Measurements from ENCODE around the gene PLPP2.

The PLPP2 gene

DNA sequence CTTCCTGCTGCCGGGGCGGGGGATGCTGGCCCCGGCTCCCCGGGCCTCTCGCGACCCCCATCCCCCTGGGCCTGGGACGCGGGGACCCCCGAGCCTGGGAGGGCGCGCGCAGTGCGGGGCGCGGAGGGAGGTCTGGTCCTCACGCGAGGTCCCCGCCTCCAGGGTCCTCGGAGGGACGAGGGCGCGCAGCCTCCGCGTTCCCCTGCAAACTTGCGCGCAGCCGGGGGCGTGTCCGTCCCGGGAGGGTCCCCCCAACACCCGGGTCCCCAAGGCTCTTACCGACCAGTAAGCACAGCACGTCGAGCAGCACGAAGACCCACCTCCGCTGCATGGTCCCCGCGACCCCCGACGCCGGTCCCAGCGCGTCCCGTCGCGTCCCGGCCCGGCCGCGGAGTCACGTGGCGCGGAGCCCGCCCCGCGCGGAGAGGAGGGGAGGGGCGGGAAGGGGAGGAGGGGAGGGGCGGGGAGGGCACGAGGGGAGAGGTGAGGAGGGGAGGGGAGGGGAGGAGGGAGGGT lies at the start of gene PLPP2:
TSS of gene PLPP2 (minus strand) at position 398 of the 516 bp plus-strand sequence. CDS start at position 331, 67 bp downstream.
- no peak for DNase-seq (ENCODE audit: low read depth)
- no peak for TF ChIP-seq CTCF (conservative IDR thresholded peaks at IDR 0.05; ENCODE audit: low read depth, low read length)
- H3K4me3 ChIP-seq (ENCODE audit: low read length): peak within 1 kb of the TSS; percentile 55

- no peak overlapping the region for H3K4me3 ChIP-seq (ENCODE audit: low read length)
- DNase-seq (ENCODE audit: low read depth): no peak
- no peak for TF ChIP-seq CTCF (conservative IDR thresholded peaks at IDR 0.05; ENCODE audit: low read depth, low read length)
These were observed 49.6 kb upstream of the PLPP2 start for GRCh38 chr19:340620-341385.

GRCh38 chr19:339262-339887 lies 48.2 kb upstream of the PLPP2 start:
- peak; percentile 69 for DNase-seq (ENCODE audit: low read depth)
- TF ChIP-seq CTCF (conservative IDR thresholded peaks at IDR 0.05; ENCODE audit: low read depth, low read length): no peak
- H3K4me3 ChIP-seq (ENCODE audit: low read length): no peak overlapping the region

DNA sequence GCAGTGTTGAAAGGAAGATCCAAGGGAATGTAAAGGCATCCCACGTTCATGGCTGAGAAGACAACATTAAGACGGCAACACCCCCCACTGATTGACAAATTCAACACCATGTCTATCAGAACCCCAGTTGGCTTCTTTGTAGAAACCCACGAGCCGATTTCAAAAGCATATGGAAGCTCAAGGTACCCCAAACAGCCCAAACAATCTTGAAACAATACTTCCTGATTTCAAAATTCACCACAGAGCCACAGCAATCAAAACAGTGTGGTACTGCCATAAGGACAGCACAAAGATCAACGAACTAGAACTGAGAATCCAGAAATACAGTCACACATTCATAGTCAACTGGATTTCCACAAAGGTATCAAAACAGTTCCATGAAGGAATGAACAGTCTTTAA lies 47.2 kb upstream of the PLPP2 start:
- no peak for DNase-seq (ENCODE audit: low read depth)
- no peak overlapping the region for H3K4me3 ChIP-seq (ENCODE audit: low read length)
- TF ChIP-seq CTCF (conservative IDR thresholded peaks at IDR 0.05; ENCODE audit: low read depth, low read length): no peak

DNA sequence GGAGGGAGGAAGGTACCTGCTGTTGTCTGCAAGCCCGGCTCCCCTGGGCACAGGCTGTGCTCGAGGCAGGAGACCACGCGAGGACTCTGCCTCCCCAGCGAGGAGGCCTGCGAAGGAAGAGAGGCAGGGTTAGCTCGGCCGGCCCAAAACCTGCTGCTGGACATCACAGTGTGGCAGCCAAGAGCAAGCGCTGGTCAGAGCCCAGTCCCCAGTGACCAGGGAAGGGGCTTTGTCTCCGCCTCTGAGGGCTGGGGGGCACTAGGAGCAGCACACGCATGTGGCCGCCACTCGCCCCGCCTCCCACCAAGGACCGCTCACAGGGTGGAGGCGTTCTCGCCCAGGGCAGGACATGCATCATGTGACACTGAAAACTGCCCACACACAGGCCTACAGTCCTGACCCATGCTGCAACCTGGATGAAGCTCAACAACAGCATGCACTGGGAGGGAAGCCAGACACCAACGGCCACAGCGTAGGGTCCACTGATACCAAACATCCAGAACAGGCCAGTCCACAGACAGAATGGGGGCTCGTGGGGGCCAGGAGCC lies 44.9 kb upstream of the PLPP2 start:
- no peak for DNase-seq (ENCODE audit: low read depth)
- TF ChIP-seq CTCF (conservative IDR thresholded peaks at IDR 0.05; ENCODE audit: low read depth, low read length): no peak
- no peak overlapping the region for H3K4me3 ChIP-seq (ENCODE audit: low read length)

DNA sequence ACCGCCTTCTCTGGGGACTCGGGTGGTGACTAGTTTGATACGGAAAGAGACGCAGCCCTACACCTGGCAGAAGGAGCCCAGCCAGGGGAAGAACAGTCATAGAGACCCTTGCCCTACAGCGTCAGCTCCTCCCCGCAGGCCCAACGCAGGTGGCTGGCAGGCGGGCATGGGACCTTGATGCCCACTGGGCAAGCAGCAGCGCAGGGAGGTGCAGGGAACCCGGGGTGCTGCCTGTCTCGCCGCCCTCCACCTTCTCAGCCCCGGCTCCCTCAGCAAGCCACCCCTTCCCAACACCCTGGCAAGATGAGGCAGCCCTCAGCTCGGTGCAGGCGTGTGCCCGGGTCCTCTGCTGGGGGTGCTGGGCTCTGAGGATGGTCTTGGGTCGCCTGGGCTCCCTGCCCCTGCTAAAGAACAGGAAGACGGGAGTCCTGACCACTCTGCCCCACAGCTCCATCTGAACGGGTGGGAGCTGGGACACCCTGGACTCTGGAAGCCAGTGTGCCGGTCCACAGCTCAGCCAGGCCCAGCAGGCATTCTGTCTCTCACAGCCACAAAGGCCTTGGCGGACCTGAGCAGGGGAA lies 44.4 kb upstream of the PLPP2 start:
- no peak for DNase-seq (ENCODE audit: low read depth)
- no peak overlapping the region for H3K4me3 ChIP-seq (ENCODE audit: low read length)
- TF ChIP-seq CTCF (conservative IDR thresholded peaks at IDR 0.05; ENCODE audit: low read depth, low read length): no peak
